ENCODE measurements around the gene ATP11A.

DNA sequence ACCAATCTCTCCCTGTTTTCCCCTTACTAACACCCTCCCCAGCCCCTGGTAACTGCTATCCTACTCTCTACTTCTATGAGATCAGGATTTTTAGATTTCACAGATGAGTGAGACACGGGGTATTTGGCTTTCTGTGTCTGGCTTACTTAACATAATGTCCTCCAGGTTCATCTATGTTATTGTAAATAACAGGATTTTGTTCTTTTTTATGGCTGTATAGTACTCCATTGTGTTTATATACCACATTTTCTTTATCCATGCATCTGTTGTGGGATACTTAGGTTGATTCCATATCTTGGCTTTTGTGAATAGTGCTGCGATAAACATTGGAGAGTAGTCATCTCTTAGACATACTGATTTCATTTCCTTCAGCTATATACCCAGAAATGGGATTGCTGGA lies 28.5 kb upstream of the ATP11A start:
- TF ChIP-seq, protein P1, sequence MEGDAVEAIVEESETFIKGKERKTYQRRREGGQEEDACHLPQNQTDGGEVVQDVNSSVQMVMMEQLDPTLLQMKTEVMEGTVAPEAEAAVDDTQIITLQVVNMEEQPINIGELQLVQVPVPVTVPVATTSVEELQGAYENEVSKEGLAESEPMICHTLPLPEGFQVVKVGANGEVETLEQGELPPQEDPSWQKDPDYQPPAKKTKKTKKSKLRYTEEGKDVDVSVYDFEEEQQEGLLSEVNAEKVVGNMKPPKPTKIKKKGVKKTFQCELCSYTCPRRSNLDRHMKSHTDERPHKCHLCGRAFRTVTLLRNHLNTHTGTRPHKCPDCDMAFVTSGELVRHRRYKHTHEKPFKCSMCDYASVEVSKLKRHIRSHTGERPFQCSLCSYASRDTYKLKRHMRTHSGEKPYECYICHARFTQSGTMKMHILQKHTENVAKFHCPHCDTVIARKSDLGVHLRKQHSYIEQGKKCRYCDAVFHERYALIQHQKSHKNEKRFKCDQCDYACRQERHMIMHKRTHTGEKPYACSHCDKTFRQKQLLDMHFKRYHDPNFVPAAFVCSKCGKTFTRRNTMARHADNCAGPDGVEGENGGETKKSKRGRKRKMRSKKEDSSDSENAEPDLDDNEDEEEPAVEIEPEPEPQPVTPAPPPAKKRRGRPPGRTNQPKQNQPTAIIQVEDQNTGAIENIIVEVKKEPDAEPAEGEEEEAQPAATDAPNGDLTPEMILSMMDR (conservative IDR thresholded peaks at IDR 0.05; ENCODE audit: low read depth in 2 of 2) = no peak
- TF ChIP-seq, protein P2, sequence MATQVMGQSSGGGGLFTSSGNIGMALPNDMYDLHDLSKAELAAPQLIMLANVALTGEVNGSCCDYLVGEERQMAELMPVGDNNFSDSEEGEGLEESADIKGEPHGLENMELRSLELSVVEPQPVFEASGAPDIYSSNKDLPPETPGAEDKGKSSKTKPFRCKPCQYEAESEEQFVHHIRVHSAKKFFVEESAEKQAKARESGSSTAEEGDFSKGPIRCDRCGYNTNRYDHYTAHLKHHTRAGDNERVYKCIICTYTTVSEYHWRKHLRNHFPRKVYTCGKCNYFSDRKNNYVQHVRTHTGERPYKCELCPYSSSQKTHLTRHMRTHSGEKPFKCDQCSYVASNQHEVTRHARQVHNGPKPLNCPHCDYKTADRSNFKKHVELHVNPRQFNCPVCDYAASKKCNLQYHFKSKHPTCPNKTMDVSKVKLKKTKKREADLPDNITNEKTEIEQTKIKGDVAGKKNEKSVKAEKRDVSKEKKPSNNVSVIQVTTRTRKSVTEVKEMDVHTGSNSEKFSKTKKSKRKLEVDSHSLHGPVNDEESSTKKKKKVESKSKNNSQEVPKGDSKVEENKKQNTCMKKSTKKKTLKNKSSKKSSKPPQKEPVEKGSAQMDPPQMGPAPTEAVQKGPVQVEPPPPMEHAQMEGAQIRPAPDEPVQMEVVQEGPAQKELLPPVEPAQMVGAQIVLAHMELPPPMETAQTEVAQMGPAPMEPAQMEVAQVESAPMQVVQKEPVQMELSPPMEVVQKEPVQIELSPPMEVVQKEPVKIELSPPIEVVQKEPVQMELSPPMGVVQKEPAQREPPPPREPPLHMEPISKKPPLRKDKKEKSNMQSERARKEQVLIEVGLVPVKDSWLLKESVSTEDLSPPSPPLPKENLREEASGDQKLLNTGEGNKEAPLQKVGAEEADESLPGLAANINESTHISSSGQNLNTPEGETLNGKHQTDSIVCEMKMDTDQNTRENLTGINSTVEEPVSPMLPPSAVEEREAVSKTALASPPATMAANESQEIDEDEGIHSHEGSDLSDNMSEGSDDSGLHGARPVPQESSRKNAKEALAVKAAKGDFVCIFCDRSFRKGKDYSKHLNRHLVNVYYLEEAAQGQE (IDR thresholded peaks at IDR 0.05; ENCODE audit: unreplicated experiment) = no peak
- no peak for TF ChIP-seq ZNF114 (CRISPR knock-in tag; IDR thresholded peaks at IDR 0.05)

All from GM23338 (cell line).